ENCODE results near the gene CDX1.

Gene CDX1

DNA sequence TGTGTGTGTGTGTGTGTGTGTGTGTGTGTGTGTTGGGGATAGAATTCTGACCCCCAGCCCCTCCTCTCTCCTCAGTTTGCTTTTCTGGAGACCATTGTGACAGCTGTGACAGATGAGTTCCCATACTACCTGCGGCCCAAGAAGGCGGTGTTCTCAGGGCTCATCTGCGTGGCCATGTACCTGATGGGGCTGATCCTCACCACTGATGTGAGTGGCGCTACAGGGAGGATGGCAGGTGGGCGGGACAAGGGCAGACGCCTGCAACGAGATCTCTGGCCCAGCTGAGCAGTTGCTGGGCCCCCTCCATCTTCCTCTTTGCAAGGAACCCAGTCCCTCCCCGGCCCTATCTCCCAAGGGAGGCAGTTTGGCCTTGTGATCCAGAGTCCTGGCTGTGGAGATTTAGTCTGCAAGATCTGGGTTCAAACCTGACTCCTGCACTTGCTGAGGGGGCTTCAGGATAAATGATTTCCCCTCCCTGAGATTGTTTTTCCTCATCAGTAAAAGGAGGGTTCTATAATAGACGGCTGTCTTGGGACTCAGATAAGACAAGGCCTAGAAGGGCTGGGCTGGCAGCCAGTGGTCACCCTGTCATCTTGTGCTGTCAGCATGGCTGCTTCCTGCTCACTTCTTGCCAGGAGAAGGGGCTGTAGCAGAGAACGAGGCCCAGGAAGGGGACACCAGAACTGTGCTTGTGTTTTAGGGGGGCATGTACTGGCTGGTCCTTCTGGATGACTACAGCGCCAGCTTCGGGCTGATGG is 37.4 kb downstream of the CDX1 start:
- in situ Hi-C loops (cut with MboI; ENCODE audit: low sequenced_read_pairs), result no loop called here

DNA sequence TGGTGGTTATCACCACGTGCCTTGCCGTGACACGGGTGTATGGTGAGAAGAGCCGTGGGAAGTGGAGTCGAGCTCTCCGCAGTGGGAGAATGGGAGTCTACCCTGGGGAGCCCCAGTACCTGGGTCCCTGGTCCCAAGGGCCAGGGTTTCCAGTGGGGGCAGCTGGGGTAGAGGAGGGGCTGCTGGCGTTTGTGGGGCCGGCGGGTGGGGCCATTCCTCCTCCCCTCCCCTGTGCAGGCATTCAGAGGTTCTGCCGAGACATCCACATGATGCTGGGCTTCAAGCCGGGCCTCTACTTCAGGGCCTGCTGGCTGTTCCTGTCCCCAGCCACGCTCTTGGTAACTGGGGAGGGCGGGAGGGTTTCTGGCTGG is 38.0 kb downstream of the CDX1 start:
- in situ Hi-C loops (cut with MboI; ENCODE audit: low sequenced_read_pairs), result no loop called here

DNA sequence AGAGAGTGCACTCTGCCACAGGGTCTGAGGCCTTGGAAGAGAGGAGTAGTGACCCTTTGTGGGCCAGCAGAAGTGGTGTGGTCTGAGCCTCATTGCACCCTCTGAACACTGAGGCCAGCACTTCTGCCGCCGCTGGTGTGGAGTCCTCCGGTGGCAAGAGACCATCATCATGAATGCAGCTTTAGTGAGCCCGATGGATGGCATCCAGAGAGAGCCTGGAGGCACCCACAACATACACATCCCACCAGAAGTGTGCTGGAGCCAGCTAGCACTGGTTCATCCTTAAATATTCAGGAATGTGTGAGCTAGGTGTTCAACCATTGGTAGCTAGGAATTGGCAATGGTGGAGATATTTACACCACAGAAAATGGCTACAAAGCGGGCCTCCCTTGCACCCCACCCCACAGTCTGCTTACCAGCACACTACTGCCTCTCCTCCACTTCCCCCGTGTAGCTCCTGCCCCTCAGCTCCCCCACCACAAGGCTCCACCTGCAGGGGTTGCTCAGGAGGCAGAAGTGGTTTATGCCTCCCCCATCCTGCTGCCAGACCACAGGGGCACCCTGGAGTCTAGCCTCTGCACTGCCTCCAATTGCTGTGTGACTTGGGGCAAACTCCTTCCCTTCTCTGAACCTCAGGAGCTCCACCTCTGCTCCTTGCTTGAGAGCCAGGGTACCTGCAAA is 39.7 kb downstream of the CDX1 start:
- in situ Hi-C loops (cut with MboI; ENCODE audit: low sequenced_read_pairs), result no loop called here

DNA sequence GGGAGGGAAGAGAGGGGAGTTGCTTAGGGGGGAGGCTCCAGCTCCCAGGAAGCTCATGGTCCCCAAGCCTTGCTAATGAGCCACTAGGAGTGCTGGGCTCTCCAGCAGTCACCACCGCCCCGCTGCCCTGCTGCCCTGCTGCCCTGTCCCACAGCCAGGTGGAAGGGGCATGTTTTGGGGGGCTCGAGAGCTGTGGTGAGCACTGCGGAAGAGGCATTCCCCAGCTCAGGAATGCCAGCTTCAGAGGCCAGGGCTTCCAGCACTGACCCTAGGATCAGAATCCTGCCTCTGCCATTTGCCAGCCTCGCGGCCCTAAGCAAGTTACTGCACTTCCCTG is 40.2 kb downstream of the CDX1 start:
- in situ Hi-C loops (cut with MboI; ENCODE audit: low sequenced_read_pairs), result no loop called here

DNA sequence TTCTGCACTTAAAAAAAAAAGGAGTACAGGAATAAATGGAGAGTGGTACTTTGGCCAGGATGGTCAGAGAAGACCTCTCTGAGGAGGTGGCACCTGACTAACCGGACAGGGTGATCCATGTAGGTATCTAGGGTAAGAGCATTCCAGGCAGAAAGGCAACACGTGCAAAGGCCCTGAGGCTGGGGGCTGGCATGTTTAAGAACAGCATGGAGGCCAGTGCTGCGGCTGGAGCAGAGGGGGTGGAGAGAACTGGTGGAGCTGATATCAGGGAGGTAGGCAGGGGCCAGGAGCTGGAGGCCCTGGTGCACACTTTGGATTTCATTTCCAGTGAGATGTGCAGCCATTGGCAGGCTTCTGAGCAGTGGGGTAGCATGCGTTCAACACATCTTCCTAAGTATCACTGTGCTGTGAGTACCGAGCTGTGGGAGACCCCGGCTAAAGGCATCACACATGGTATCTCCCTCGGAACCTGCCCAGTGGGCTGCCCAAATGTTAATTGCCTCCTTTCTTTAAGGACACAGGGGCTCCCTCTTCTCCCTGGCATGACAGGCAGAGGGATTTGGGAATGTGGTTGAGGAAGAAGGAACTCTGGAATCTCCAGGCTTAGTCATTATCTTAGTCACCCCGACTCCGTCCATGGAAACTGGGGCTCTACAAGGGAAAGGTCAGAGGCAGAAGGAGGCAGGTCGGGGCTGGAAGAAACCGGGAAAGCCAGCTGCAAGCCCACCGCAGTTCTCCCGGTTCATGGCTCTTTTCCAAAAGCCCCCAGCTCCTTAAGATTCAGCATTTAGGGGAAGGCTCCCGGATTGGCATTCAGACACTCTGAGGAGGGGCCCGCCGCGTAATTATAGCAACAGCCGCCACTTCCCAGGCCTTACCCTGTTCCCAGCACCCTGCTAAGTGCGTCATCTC is 41.9 kb downstream of the CDX1 start:
- in situ Hi-C loops (cut with MboI; ENCODE audit: low sequenced_read_pairs), result no loop called here

DNA sequence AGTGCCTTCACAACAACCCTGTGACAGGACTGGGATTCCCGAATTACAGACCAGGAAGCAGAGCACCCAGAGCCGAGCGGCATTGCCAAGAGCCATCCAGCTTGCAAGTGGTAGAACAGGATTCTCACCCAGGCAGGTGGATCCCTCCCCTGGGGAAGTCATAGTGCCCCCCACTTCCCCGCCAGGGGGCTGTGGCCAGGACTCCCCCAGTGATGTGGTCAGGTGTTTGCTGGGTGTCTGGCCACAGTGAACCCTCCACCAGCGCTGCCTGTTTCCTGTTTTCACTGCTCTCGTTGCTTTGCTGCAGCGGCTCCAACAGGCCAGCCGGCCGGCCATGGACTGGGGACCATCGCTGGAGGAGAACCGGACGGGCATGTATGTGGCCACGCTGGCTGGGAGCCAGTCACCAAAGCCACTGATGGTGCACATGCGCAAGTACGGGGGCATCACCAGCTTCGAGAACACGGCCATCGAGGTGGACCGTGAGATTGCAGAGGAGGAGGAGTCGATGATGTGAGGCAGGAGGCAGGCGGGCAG is 42.6 kb downstream of the CDX1 start:
- in situ Hi-C loops (cut with MboI; ENCODE audit: low sequenced_read_pairs), result no loop called here

DNA sequence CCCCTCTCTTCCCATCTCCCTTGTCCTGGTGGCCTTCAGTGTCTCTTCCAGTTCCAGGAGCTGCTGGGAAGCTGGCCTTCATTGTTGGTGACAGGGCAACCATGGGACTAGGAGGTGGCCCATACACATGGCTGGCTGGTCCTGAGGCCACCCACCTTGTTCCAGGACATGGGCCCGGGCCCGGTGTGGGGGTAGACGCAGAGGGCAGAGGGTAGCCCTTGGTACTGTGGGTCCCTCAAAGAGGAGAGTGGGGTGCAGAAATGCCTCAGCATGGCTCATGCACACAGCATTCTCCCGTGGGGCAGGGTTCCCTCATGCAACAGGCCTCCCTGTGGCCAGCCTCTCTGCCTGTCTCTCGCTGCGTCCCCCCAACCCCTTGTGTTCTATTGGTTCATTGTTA is 44.1 kb downstream of the CDX1 start:
- in situ Hi-C loops (cut with MboI; ENCODE audit: low sequenced_read_pairs), result no loop called here

DNA sequence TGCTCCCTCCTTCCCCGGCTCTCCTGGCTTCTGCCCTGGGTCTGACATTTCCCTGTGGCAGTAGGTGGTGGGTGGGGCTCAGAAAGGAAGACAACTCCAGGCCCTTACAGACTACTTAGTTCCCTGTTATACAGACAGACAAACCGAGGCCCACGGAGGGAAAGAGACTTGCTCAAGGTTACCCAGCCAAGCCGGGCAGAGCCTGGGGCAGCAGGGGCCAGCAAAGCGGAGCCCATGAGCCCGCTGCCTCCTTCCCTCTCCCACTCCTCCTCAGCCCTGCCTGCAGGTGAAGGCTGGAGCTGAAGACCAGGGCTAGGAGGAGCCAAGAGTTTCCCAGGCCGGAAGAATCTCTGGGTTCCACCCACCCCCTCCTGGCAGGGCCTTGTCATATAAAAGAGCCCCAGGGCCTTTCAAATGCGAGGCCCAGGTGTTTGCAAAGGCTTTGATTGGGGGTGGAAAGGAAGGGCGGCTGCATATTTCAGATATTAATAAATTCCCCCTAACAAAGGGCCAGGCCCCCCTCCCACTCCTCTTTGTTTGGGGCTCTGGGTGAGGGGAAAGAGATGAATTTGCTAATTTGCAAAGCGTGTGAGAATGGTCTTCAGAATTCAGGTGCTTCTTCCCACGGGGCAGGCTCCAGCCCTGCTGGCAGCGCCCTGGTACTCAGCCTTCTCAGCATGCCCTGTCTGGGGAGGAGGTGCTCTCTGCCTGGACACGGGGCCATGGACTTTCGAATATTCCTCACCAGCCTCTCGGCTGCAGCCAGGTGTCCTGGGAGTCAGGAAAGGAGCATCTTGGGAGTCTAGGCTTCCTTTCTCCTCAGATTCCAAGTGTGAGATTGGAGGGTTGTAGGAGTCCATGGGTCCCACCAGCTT is 44.8 kb downstream of the CDX1 start:
- in situ Hi-C loops (cut with MboI; ENCODE audit: low sequenced_read_pairs), result no loop called here

DNA sequence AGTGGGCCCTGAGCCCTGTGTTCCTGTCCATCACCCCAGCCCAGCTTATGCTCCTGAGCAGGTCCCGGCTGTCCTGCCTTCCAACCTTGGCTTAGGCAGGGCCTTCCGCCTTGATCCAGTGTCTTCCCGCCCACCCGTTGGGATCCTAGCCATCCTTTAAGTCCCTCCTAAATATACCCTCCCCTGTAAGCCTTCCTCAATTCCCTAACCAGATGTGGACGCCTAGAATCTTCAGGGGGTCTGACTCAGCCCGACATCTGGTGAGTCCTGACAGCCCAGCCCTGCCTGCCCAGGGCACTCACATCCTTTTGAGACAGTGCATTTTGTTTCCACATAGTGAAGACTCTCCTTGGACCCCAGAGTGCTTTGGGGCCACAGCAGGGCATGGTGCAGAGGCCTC is 47.0 kb downstream of the CDX1 start:
- in situ Hi-C loops (cut with MboI; ENCODE audit: low sequenced_read_pairs), result no loop called here

DNA sequence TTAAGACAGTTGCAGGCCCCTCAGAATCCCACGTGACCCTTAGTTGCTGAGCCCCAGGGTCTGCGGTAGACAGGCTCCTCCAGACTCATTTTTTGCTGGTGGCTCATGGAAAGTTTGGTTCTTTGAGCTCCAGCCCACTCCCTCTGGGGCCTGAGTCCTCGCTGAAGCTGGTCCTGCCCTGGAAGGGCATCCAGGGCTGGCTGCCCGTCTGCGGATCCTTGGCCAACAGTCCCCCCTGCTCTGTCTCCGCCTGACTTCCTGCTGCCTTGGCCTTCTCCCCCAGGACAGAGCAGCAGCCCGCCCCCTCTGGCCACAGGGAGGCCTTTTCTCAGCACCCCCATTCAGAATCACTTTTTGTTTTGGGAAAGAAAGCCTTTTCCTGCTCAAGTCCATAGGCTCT is 47.7 kb downstream of the CDX1 start:
- in situ Hi-C loops (cut with MboI; ENCODE audit: low sequenced_read_pairs), result no loop called here

DNA sequence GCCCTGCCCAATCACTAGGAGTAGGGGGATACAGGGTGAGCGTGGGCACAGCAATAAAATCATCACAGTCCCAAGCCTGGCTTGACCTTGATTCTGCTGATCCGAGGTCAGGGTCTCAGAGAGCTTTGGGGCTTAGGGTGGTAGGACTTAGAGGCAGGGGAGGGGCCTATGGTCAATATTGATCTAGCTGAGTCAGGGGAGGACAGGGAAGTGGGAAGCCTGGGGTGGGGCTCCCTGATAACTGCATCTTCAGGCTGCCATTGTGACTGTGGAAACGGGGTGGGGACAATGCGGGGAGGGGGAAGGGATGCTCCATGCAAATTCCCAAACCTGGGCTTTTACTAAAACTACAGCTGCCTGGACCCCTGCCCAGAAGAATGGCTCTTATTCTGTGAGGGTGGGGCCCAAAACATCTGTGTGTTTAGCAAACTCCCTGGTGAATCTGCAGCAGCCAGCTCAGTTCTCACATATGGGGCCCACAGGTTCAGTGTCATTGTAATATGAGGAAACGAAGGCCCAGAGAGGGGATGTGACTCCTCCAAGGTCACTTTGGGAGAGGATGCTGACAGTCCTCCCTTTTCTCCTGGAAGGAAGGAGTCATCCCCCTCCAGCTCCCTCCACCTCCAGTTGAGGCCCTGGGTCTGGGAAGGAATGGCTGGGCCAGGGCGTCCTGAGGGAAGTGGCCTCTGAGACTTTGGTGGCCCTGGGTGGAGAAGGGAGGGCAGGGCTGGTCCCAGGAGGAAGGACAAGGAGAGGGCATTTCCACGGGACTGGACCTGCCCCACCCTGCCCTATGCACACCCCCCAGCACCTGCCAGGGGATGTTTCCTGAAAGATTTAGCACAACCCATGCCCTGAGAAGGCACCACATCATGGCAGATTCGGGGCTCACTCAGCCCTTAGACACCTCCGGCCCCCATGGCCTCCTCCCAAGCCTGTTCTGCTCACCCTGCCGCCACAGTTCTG is 49.7 kb downstream of the CDX1 start:
- in situ Hi-C loops (cut with MboI; ENCODE audit: low sequenced_read_pairs), result no loop called here

DNA sequence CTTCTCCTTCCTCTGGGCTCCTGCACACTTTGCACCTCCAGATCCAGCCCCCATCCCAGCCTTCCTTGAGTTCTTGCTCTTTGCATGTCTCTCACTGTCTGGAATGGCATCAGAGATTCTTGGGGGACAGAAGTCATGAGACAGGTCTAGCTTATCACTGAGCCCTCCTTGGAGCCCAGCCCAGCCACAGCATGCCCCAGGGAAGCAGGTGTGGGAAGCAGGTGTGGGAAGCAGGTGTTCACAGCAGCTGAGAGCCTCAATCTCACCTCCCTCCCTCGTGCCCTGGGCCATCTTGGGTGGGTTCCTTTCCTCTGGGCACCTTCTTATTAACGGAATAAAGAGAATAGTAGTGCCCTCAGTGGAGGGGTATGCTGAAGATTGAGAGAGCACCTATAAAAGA is 50.5 kb downstream of the CDX1 start:
- in situ Hi-C loops (cut with MboI; ENCODE audit: low sequenced_read_pairs), result no loop called here

DNA sequence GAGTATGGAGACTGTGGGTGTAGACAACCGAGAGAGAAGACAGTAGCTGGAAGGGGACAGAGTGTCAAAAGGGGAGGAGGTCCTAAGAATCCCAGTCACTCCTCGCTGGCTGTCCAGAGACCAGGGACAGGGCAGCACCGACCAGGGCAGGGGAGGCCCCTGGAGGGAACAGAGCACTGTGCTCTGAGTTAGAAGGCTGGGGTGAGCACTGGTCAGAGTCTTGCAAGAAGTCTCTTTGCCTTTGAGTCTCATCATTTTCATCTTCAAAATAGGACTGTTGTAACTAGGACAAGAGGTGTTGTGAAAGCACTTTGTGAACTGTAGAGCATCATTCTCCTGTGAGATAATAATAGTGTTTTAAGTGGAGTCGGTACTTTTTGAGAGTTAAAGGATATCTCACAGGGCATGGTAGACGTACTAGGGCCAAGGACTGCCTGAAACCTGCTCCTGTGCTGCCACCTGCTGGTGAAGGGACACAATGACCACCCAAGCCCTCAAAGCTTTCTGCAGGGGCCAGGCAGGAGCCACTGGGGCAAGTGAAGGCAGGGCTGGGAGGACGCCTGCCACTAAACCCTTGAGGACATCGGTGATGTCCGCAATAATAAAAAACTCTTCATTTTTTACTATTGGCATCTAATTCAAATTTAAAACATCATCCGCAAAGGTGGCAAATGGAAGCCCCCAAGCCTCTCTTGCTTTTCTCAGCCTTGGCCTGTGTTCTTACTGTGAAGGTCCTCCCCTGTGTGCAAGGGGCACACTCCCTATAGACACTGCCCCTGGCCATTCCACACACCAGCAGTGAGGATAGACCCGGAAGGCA is 51.5 kb downstream of the CDX1 start:
- in situ Hi-C loops (cut with MboI; ENCODE audit: low sequenced_read_pairs), result no loop called here

DNA sequence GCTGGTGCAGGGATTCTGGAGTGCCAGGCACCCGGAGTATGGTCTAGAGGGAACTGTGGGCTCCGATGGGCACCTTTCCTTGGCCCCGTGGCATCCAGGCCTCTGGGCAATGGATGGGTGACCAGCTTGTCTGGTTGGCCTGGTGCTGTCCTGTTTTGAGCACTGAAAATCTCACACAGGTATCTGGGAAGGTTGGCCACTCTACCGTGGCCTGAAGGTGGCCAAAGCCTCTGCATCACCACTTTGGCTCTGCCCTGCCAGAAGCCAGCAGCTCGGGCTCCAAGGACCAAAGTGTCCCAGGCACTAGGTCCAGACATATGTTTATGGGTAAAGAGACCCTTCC is 52.1 kb downstream of the CDX1 start:
- in situ Hi-C loops (cut with MboI; ENCODE audit: low sequenced_read_pairs), result no loop called here

DNA sequence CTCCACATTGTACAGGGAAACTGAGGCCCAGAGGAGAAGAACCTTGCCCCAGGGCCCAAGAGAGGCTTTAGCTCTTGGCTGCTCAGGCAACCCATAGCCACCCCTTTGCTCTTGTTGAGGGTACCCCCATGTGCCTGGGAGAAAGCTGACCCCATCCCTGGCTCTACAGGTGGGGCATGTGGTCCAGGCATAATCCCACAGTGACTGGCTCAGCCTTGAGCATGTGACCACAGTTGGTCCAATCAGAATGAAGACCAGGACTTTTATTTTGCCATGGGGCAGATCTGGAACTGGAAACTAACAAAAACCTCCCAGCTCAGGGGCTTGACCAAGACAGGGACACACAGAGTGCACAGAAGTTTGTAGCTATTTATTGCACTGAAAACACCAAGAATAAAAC is 52.6 kb downstream of the CDX1 start:
- in situ Hi-C loops (cut with MboI; ENCODE audit: low sequenced_read_pairs), result no loop called here

DNA sequence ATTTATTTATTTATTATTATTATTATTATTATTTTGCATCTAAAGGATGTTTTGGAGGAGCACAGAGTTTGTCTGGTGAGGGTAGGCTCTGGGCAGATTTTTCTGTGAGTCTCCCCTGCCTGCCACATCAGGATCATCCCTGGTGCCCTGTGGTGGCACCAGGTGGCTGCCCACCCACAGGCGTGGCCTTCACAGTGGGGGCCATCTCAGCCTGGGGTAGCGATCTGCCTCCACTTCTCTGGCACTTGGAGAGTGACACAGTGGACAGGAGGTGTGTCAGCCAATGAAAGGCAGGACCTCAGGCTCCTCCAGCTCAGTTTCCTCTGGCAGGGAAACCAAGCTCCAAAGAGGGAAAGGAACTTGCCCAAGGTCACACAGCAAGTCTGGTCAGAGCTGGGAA is 53.3 kb downstream of the CDX1 start:
- in situ Hi-C loops (cut with MboI; ENCODE audit: low sequenced_read_pairs), result no loop called here

DNA sequence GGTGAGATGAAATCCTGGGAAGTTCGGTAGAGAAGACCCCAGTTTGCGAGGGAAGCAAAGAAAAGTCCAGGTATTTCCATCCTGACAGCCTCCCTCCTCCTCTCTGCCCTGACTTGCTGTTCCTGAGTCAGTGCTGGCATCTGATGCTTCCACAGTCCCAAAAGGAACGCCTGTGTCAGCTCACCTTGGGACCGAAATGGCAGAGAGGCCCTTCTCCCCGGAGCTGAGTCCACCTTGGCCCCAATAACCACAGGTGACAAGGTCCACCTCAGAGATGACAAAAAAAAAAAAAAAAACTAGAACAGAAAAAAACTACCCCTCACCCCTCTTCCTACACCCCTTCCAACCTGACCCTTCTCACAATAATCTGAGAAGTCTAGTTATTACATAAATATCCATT is 54.9 kb downstream of the CDX1 start:
- in situ Hi-C loops (cut with MboI; ENCODE audit: low sequenced_read_pairs), result no loop called here

DNA sequence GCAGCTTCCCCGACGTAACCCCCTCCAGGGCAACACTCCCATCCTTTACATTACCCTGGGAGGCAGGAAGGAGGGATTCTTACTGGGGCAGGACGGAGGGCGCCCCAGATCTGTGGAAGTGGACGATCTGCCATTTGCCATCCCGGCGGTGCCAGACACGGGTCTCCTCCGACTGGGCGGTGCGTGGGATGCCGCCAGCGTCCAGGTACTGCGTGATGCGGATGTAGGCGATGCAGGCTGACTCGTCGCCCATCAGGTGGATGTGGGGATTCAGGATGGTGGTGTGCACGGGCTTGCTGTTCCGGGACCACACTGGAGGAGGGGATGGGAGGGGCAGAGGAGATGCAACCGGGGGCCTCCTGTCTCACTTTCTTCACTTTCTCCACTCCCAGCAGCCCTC is 56.3 kb downstream of the CDX1 start:
- in situ Hi-C loops (cut with MboI; ENCODE audit: low sequenced_read_pairs), result no loop called here

DNA sequence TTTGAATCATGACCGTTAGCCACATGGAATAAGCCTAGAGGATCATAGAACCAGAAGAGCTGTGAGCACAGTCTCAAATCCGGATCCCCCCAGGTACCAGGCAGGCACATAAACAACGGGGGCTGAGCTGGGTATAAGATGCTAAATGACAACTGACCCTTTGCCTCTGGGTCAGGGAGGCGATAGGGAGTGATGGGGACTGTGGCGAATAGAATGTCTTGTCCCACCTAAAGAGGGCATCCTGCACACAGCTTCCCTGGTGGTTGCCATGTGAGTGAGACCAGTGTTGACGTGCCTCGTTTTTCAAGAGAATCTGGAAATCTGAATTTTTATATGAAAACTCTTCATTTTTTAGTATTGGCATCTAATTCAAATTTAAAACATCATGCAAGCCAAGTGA is 56.9 kb downstream of the CDX1 start:
- in situ Hi-C loops (cut with MboI; ENCODE audit: low sequenced_read_pairs), result no loop called here

All from hTERT RPE-1 (cell line).